Ascending aorta (tissue), 2 donors: Measurements from ENCODE around the gene LPAR1. TPM values are rescaled to one million over a fixed set of nuclear protein-coding genes. Genes with fewer than 3 reads are reported as not detected.
A peak's percentile ranks its signal among the peaks of the same experiment; 100 is the strongest.

Experiments
- DNase-seq, 2 donors: peaks; one replicate each; pipeline ENCODE4 v3.0.0-alpha.2; 2019; ENCODE audit warnings: low spot score in 2 of 2
- H3K27ac ChIP-seq, 2 donors: fragments of 200-600 bp; sonication (generic); one replicate each; pipeline ENCODE4 v1.5.1; 2016 to 2017; ENCODE audit warnings: mild to moderate bottlenecking in 1 of 2
- H3K27me3 ChIP-seq: fragments of 200-600 bp; sonication (generic); one replicate; pipeline ENCODE4 v1.5.1; 2017
- H3K36me3 ChIP-seq, 2 donors: fragments of 200-600 bp; sonication (generic); one replicate each; pipeline ENCODE4 v1.5.1; 2016
- H3K4me1 ChIP-seq, 2 donors: fragments of 200-600 bp; sonication (generic); one replicate each; pipeline ENCODE4 v1.5.1; 2016 to 2017; ENCODE audit warnings: mild to moderate bottlenecking in 1 of 2
- H3K4me3 ChIP-seq, 2 donors: fragments of 200-600 bp; sonication (generic); one replicate each; pipeline ENCODE4 v1.5.1; 2016 to 2017; ENCODE audit warnings: mild to moderate bottlenecking in 1 of 2
- H3K9me3 ChIP-seq, 2 donors: fragments of 200-600 bp; sonication (generic); one replicate each; pipeline ENCODE4 v1.5.1; 2016
- intact Hi-C: fragments of 100-400 bp; cut with DNase I; formaldehyde crosslinking; loops from one replicate; pipeline ENCODE4 v1.15.1; 2023
- total RNA-seq: library from RNA; depleted of rRNA; stranded (reverse); fragments of >200 nt; gene quantifications from one replicate; pipeline ENCODE4 v1.1.0, GENCODE V29; 2016
- TF ChIP-seq, protein P1 (sequence below), 3 experiments: fragments of 200-600 bp in 2 of 3; fragments of 450-650 bp in 1 of 3; sonication (generic) in 2 of 3; IDR thresholded peaks; one replicate each; pipeline ENCODE4 v1.5.1; 2016 to 2019; ENCODE audit warnings: antibody characterized with exemption in 3 of 3, mild to moderate bottlenecking in 1 of 3, moderate library complexity in 1 of 3

The LPAR1 gene
- total RNA-seq, 1 donor from 2014 or later = 35.4 TPM

DNA sequence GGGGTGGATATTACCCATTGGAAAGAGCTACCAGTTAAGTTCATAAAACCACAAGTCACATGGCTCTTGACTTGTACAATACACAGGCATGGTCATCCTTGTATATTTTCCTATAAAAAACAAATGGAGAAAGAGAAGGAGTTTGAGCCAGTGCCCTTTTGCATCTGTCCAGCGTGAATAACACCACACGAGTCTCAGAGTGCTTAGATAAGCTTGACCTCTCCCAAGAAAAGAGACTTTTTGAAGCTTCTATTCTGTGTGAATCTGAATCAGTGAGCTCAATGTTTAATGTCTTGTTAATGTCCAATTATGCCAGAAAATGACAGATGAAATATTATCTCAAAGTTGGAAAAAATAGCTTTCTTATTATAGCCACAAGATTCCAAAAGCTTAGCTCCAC lies 30.9 kb upstream of the LPAR1 start:
- no peak for DNase-seq
- intact Hi-C loops = no loop called here
- Histone ChIP-seq H3K27ac (no peak overlapping the region), H3K27me3 (no peaks in the 10 kb centered on the region), H3K36me3 (no peaks in the 10 kb centered on the region), H3K4me1 (no peaks in the 10 kb centered on the region), H3K9me3 (no peaks in the 10 kb centered on the region), H3K4me3 (no peak overlapping the region)
- TF ChIP-seq, protein P1, sequence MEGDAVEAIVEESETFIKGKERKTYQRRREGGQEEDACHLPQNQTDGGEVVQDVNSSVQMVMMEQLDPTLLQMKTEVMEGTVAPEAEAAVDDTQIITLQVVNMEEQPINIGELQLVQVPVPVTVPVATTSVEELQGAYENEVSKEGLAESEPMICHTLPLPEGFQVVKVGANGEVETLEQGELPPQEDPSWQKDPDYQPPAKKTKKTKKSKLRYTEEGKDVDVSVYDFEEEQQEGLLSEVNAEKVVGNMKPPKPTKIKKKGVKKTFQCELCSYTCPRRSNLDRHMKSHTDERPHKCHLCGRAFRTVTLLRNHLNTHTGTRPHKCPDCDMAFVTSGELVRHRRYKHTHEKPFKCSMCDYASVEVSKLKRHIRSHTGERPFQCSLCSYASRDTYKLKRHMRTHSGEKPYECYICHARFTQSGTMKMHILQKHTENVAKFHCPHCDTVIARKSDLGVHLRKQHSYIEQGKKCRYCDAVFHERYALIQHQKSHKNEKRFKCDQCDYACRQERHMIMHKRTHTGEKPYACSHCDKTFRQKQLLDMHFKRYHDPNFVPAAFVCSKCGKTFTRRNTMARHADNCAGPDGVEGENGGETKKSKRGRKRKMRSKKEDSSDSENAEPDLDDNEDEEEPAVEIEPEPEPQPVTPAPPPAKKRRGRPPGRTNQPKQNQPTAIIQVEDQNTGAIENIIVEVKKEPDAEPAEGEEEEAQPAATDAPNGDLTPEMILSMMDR (IDR thresholded peaks at IDR 0.05) = no peak

DNA sequence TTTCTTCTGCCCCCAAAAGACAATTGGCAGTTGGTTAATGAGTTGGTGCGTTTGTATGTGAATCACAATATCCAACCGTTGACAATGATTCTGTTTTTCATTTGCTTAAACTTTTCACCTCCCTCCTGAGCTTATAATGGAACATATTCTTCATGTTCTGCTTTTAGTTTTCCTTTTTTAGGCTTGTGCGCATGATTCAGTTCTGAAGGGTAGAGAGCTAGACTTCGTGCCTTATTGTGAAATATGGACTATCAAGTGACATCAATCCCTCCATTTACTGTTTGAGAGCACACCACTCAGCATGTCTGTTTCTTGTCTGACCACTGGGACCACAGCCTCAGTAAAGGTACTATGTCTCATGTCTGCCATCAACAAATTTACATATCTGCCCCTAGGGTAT lies 30.5 kb upstream of the LPAR1 start:
- no peak overlapping the region for H3K4me3 ChIP-seq
- TF ChIP-seq, protein P1 (IDR thresholded peaks at IDR 0.05) = no peak

DNA sequence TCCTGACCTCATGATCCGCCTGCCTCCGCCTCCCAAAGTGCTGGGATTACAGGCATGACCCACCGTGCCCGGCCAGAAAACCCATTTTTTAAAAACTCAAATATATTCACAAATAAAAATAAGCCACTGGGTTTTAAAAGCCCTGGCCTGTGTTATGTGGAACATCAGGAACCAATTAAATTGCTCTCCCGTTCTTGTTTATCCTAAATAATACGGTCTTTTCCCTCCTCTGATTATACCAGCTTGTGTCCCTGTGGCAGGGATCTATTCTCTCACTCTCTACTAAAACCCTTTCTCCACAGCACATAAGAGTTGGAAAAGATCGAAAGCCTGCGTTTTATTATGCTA lies 30.1 kb upstream of the LPAR1 start:
- Histone ChIP-seq H3K27me3 (no peaks in the 10 kb centered on the region), H3K36me3 (no peaks in the 10 kb centered on the region), H3K9me3 (no peaks in the 10 kb centered on the region), H3K4me1 (no peaks in the 10 kb centered on the region), H3K27ac (peak overlapping the region in 1 of 2 donors; percentile 59), H3K4me3 (no peak overlapping the region)
- TF ChIP-seq, protein P1 (IDR thresholded peaks at IDR 0.05) = no peak
- DNase-seq = no peak
- intact Hi-C loops = no loop called here

More for the DNA sequence above, 30.5 kb upstream of the LPAR1 start:
- intact Hi-C loops = no loop called here
- Histone ChIP-seq H3K9me3 (no peaks in the 10 kb centered on the region), H3K27me3 (no peaks in the 10 kb centered on the region), H3K4me1 (no peaks in the 10 kb centered on the region), H3K36me3 (no peaks in the 10 kb centered on the region), H3K27ac (peak overlapping the region in 1 of 2 donors; percentile 59)
- no peak for DNase-seq

DNA sequence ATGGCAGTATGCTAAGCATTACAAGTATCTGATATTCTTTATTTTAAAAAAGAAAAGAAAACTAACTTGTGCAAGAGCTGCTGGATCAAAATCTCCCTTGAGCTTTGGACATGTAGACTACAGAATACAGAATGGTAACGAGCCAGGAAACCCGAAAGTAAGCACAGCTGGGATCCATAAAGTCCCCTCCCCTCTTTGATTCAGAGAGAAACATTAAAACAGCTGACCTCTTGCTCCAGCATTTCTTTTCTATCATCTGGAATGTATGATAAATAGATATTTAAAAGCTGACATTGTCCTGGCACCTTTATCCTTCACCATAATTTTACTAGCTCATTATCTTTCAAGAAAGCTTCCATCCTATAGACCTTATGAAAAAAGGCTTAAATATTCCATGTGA lies 28.2 kb upstream of the LPAR1 start:
- H3K27me3 ChIP-seq = no peaks in the 10 kb centered on the region
- TF ChIP-seq, protein P1 (IDR thresholded peaks at IDR 0.05) = no peak

DNA sequence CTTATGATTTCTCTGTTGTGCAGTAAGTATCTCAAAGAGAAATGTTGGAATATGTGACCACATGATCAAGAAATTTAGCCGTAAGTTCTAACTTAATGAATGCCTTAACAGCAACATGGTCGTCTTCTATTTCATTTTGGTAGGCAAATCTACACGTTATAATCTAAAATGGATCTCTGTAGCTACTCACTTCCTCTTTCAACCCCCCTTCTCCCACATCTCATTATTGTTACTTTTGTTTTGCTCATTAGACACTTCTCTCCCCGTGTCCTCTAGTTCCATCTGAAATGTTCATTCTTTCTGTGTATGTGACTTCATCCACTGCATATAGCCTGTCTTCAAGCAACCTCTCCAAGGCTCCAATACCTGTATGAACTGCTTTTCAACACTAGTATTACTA lies 27.1 kb upstream of the LPAR1 start:
- no peak for DNase-seq
- TF ChIP-seq, protein P1 (IDR thresholded peaks at IDR 0.05) = no peak
- Histone ChIP-seq H3K36me3 (no peaks in the 10 kb centered on the region), H3K27me3 (no peaks in the 10 kb centered on the region), H3K9me3 (no peaks in the 10 kb centered on the region), H3K4me1 (no peaks in the 10 kb centered on the region), H3K4me3 (no peak overlapping the region), H3K27ac (no peak overlapping the region)
- intact Hi-C loops = no loop called here

More for the DNA sequence above, 28.2 kb upstream of the LPAR1 start:
- intact Hi-C loops = no loop called here
- DNase-seq = no peak
- H3K9me3 ChIP-seq = no peaks in the 10 kb centered on the region
- no peak overlapping the region for H3K4me3 ChIP-seq
- H3K4me1 ChIP-seq = no peaks in the 10 kb centered on the region
- no peak overlapping the region for H3K27ac ChIP-seq
- no peaks in the 10 kb centered on the region for H3K36me3 ChIP-seq

DNA sequence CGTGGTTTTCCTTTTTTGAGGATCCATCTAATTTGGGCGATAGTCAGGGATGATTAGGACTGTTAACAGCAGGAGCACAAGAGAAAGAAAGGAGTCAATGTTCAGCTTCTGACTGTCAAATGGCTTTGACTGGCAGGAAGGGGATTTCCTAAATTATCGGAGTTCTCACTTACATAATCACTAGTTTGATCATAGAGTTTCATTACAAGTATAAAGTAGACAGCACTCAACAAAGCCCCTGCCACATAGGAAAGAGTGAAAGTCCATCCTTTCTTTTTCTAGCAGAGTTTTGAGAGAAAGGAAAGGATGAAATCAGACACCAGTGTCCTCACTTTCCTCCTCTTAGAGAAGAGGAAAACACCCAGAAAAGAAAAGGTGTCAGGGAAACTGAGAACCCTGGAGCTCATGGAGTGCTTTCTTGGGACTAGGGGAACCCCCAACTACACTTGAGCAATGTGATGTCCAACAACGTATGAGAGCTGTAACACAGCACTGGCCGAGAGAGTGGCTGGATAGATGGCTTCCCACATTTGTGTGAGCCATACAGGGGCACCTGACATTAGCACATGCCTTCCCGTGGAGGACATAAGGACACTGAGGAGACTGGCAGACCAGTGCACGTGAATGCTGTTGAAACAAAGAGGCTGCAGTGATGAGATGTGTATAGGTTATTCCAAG lies 26.0 kb upstream of the LPAR1 start:
- TF ChIP-seq, protein P1 (IDR thresholded peaks at IDR 0.05) = no peak
- Histone ChIP-seq H3K4me3 (no peak overlapping the region), H3K4me1 (no peaks in the 10 kb centered on the region), H3K27me3 (no peaks in the 10 kb centered on the region), H3K9me3 (no peaks in the 10 kb centered on the region), H3K27ac (no peak overlapping the region), H3K36me3 (no peaks in the 10 kb centered on the region)
- intact Hi-C loops = no loop called here
- DNase-seq = no peak
